K562 (cell line): Measurements from ENCODE around the gene JADE2. TPM values are rescaled to one million over a fixed set of nuclear protein-coding genes. Genes with fewer than 3 reads are reported as not detected.

ENCODE experiments used
- ARNT ChIP-seq, 2 experiments: fragments of 450-650 bp; IDR thresholded peaks; 2 replicates each; pipeline ENCODE4 v1.6.1; 2016; ENCODE audit warnings: mild to moderate bottlenecking in 1 of 2
- CHD2 ChIP-seq: IDR thresholded peaks from 2 replicates; pipeline ENCODE4 v1.6.1; 2011; ENCODE audit warnings: low read depth, low read length
- FOSL1 ChIP-seq: fragments of 200-800 bp; sonication (Bioruptor generic); conservative IDR thresholded peaks from 2 replicates; pipeline ENCODE4 v1.6.1; 2016; ENCODE audit warnings: missing genetic modification characterization, missing compliant biosample characterization
- GTF2E2 ChIP-seq: fragments of 200-800 bp; sonication (Bioruptor generic); IDR thresholded peaks from 2 replicates; pipeline ENCODE4 v1.6.1; 2016; ENCODE audit warnings: missing genetic modification characterization, missing compliant biosample characterization
- HMG20A ChIP-seq: fragments of 450-650 bp; formaldehyde crosslinking; conservative IDR thresholded peaks from 2 replicates; pipeline ENCODE4 v1.4.0; 2020; ENCODE audit warnings: mild to moderate bottlenecking, mixed read lengths
- MCM5 ChIP-seq: fragments of 450-650 bp; IDR thresholded peaks from 2 replicates; pipeline ENCODE4 v1.6.1; 2016; ENCODE audit warnings: low read depth
- RBBP5 ChIP-seq: fragments of 200-600 bp; sonication (generic); IDR thresholded peaks from 2 replicates; pipeline ENCODE4 v1.6.1; 2012; ENCODE audit warnings: borderline replicate concordance, mild to moderate bottlenecking, low read length, control low read depth, inconsistent platforms; ENCODE audit not compliant: insufficient read depth, poor library complexity, severe bottlenecking
- TBP ChIP-seq: optimal IDR thresholded peaks from 2 replicates; pipeline ENCODE3; 2011; ENCODE audit warnings: low read depth, low read length, improper control_type of control experiment
- UBTF ChIP-seq, 2 experiments: IDR thresholded peaks; 2 replicates each; pipeline ENCODE4 v1.6.1; 2012; ENCODE audit warnings: improper control_type of control experiment in 2 of 2, low read depth in 2 of 2, low read length in 2 of 2, borderline replicate concordance in 1 of 2
- ZNF407 ChIP-seq: fragments of 450-650 bp; IDR thresholded peaks from 2 replicates; pipeline ENCODE4 v1.6.1; 2016; ENCODE audit warnings: low read depth
- ZNF699 ChIP-seq: fragments of 250-450 bp; sonication (Bioruptor Pico); IDR thresholded peaks from 2 replicates; pipeline ENCODE4 v1.8.0; 2021; ENCODE audit warnings: mild to moderate bottlenecking, moderate library complexity; ENCODE audit not compliant: insufficient replicate concordance
- polyA plus RNA-seq, 8 experiments: library from polyadenylated mRNA; depleted of rRNA in 4 of 8; stranded (reverse) in 5 of 8; unstranded in 3 of 8; fragments of >200 nt; fragmentation: Nextera tagmentation in 2 of 8; fragmentation: Illumina TruSeq in 1 of 8; extraction: Ambion mirVana in 2 of 8; extraction: Trizol in 1 of 8; gene quantifications; 2 replicates each; pipeline versions ENCODE4 v1.2.1 to v1.2.3, GENCODE V29; 2011 to 2014; ENCODE audit warnings: inconsistent platforms in 1 of 8, missing spikeins in 1 of 8
- total RNA-seq, 7 experiments: library from RNA; depleted of rRNA in 6 of 7; stranded (reverse); fragments of >200 nt in 6 of 7; fragmentation: Illumina TruSeq in 2 of 7; extraction: Trizol in 2 of 7; gene quantifications; 2 replicates each; pipeline versions ENCODE4 v1.2.1 to v1.2.3, GENCODE V29; 2011 to 2021; ENCODE audit warnings: low replicate concordance in 1 of 7
- TF ChIP-seq, protein P1 (sequence below): fragments of 450-650 bp; IDR thresholded peaks from 2 replicates; pipeline ENCODE4 v1.6.1; 2016; ENCODE audit warnings: mild to moderate bottlenecking

Gene JADE2
- total and polyA plus RNA-seq, 9 of the 15 experiments (the other 6 are each of a cell fraction or from before 2014, with no cell fraction given), result 0.50 to 23.3 (median 9.1) TPM

- TF ChIP-seq, protein P1, sequence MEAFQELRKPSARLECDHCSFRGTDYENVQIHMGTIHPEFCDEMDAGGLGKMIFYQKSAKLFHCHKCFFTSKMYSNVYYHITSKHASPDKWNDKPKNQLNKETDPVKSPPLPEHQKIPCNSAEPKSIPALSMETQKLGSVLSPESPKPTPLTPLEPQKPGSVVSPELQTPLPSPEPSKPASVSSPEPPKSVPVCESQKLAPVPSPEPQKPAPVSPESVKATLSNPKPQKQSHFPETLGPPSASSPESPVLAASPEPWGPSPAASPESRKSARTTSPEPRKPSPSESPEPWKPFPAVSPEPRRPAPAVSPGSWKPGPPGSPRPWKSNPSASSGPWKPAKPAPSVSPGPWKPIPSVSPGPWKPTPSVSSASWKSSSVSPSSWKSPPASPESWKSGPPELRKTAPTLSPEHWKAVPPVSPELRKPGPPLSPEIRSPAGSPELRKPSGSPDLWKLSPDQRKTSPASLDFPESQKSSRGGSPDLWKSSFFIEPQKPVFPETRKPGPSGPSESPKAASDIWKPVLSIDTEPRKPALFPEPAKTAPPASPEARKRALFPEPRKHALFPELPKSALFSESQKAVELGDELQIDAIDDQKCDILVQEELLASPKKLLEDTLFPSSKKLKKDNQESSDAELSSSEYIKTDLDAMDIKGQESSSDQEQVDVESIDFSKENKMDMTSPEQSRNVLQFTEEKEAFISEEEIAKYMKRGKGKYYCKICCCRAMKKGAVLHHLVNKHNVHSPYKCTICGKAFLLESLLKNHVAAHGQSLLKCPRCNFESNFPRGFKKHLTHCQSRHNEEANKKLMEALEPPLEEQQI, result no peak
- TF ChIP-seq RBBP5 (peak; percentile 41), ZNF699 (CRISPR knock-in tag) (no peak), HMG20A (CRISPR knock-in tag) (no peak), FOSL1 (tag) (no peak), ARNT (IDR thresholded peaks at IDR 0.05) (no peak), CHD2 (no peak), GTF2E2 (tag) (no peak), TBP (no peak), MCM5 (no peak), UBTF (IDR thresholded peaks at IDR 0.05; ENCODE audit: borderline replicate concordance in 1 of 2, low read depth in 2 of 2, low read length in 2 of 2) (0 out of 4 replicates have a peak, but pooled peaks of 1 of the 2 experiments have one; percentile 34), ZNF407 (no peak)
Measured at GRCh38 chr5:134527156-134527960, 1.9 kb downstream of the JADE2 start (continued).
